CD8-positive, alpha-beta memory T cell (primary cell): ENCODE results near the gene KCNQ4. TPM values are rescaled to one million over a fixed set of nuclear protein-coding genes. Genes with fewer than 3 reads are reported as not detected.

Source experiments
- CTCF ChIA-PET: fragments of 350-600 bp; sonication (Branson Sonifier 250); formaldehyde crosslinking; loops from one replicate; lab custom pipeline; 2021; ENCODE audit warnings: antibody characterized with exemption; lab: Charles Lee
- POLR2A ChIA-PET: fragments of 350-600 bp; sonication (Branson Sonifier 250); formaldehyde crosslinking; loops from one replicate; lab custom pipeline; 2021; ENCODE audit warnings: antibody characterized with exemption; lab: Charles Lee
- DNase-seq, 5 donors: peaks; one replicate each; pipeline versions ENCODE4 v3.0.0 to v3.0.0-alpha.2; 2020 to 2022; ENCODE audit warnings: mixed read lengths in 1 of 5
- H3K27ac ChIP-seq: one replicate; pipeline ENCODE4 v1.7.0; 2013; ENCODE audit warnings: low read depth, mild to moderate bottlenecking, low read length, moderate library complexity
- H3K27me3 ChIP-seq: 2 replicates; pipeline ENCODE4 v1.7.0; 2013; ENCODE audit warnings: low read length, mild to moderate bottlenecking; ENCODE audit not compliant: insufficient read depth, poor library complexity, severe bottlenecking
- H3K36me3 ChIP-seq: 2 replicates; pipeline ENCODE4 v1.7.0; 2013; ENCODE audit warnings: mild to moderate bottlenecking, low read length, moderate library complexity; ENCODE audit not compliant: insufficient read depth
- H3K4me1 ChIP-seq: 2 replicates; pipeline ENCODE4 v1.7.0; 2013; ENCODE audit warnings: mild to moderate bottlenecking, low read length, moderate library complexity; ENCODE audit not compliant: insufficient read depth
- H3K4me3 ChIP-seq: 2 replicates; pipeline ENCODE4 v1.7.0; 2013; ENCODE audit warnings: mild to moderate bottlenecking, low read length
- H3K9me3 ChIP-seq: 2 replicates; pipeline ENCODE4 v1.7.0; 2013; ENCODE audit warnings: mild to moderate bottlenecking, low read length
- H3K27ac Mint-ChIP-seq, 8 donors: one replicate each; pipeline ENCODE4 v1.8.0; 2020 to 2021; ENCODE audit warnings: mixed read lengths in 8 of 8, mild to moderate bottlenecking in 6 of 8, inconsistent platforms in 3 of 8, moderate library complexity in 3 of 8
- H3K27me3 Mint-ChIP-seq, 2 donors: one replicate each; pipeline ENCODE4 v1.8.0; 2020 to 2021; ENCODE audit warnings: mixed read lengths in 2 of 2, mild to moderate bottlenecking in 1 of 2, moderate library complexity in 1 of 2
- H3K36me3 Mint-ChIP-seq, 3 donors: one replicate each; pipeline ENCODE4 v1.8.0; 2020 to 2021; ENCODE audit warnings: mixed read lengths in 3 of 3, inconsistent platforms in 1 of 3, mild to moderate bottlenecking in 1 of 3
- H3K4me1 Mint-ChIP-seq, 3 donors: one replicate each; pipeline ENCODE4 v1.8.0; 2020 to 2021; ENCODE audit warnings: mixed read lengths in 3 of 3, inconsistent platforms in 1 of 3, mild to moderate bottlenecking in 1 of 3
- H3K4me3 Mint-ChIP-seq, 7 donors: one replicate each; pipeline ENCODE4 v1.8.0; 2020 to 2021; ENCODE audit warnings: mixed read lengths in 7 of 7, mild to moderate bottlenecking in 6 of 7, moderate library complexity in 4 of 7, inconsistent platforms in 2 of 7
- H3K9me3 Mint-ChIP-seq, 5 donors: one replicate each; pipeline ENCODE4 v1.8.0; 2020 to 2022; ENCODE audit warnings: mixed read lengths in 5 of 5, mild to moderate bottlenecking in 3 of 5, moderate library complexity in 2 of 5, inconsistent platforms in 1 of 5
- polyA plus RNA-seq: library from polyadenylated mRNA; unstranded; fragments of 300-500 nt; fragmentation: Illumina TruSeq; gene quantifications from one replicate; pipeline ENCODE4 v1.2.3, GENCODE V29; 2021
- total RNA-seq, 2 experiments: library from RNA; stranded (reverse); gene quantifications; one replicate each; pipeline ENCODE4 v1.2.3, GENCODE V29; 2021

KCNQ4 gene
- total and polyA plus RNA-seq, 3 experiments from 2014 or later, result 0.09 to 0.16 TPM; not detected in 1

DNA sequence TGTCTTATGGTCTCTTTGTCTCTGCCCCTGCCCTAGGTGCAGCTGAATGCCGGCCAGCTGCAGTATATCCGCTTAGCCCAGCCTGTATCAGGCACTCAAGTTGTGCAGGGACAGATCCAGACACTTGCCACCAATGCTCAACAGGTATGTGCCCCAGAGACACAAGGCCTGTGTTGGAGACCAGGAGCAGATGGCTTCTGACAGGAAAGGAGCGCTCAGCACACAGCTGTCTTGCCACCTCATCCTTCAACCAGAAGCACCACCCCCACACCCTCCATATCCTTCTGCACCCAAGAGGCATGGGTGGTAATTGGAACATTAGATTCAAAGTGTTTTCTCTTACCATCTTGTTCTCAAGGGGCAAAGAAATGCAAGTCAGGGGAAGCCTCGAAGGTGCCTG lies 17.0 kb upstream of the KCNQ4 start:
- ChIA-PET CTCF (interaction anchor here (1.3 to 3.1 kb wide), 2 partner anchors 7 to 83 kb away, joined by 4 to 10 read pairs; no protein-coding TSS in a partner anchor), POLR2A (no interaction called here)
- peaks cover 0 to 94% (median 22%) of the 10 kb centered on the region in 3 donors for H3K36me3 Mint-ChIP-seq
- H3K9me3 ChIP-seq, result no peaks in the 10 kb centered on the region
- peaks cover 27% of the 10 kb centered on the region for H3K4me1 ChIP-seq
- H3K27me3 ChIP-seq, result no peaks in the 10 kb centered on the region
- no peak overlapping the region for H3K4me3 ChIP-seq
- peaks cover 18 to 28% (median 27%) of the 10 kb centered on the region in 3 donors for H3K4me1 Mint-ChIP-seq
- no peak overlapping the region for H3K27ac ChIP-seq
- no peak overlapping the region for H3K4me3 Mint-ChIP-seq
- H3K9me3 Mint-ChIP-seq, result no peaks in the 10 kb centered on the region
- H3K36me3 ChIP-seq, result peaks cover 46% of the 10 kb centered on the region
- DNase-seq, result no peak
- no peaks in the 10 kb centered on the region for H3K27me3 Mint-ChIP-seq
- peak overlapping the region in 1 of 8 donors; percentile 23 for H3K27ac Mint-ChIP-seq

DNA sequence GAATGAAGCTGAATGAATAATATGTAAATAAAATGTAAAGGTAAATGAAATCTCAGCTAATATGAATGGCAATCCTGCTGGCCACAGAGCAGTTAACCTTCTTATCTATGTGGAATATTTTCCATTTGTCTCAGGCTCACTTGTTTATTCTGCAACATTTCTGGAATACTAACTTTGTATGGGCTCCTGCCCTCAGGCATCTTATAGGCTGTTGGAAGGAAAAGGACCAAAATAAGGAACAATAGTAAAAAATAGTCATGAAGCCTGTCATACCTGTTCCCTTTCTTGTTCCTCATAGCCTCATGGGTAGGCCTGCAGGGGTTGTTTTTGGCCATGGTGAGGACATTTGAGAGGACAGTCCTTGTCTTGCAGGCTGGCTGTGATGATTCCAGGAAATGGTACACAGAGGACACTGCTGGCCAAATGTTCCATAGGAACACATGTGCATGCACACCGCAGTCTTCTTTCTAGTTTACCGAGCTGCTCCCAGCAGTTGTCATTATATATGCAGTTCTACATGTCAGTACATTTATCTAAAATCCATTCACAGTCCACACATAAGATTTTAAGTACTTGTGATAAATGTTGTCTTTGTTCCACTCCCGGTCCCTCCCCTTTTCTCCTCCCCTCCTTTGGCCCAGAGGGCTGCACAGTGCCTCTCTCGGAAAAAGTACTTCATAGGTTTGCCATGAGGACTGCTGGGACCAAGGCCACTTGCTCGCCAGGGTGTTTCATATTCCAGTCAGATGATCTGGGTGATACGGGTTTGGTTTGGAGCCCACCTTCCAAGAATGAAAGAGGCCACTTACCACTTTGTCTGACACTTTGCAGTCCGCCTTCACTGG lies 15.2 kb upstream of the KCNQ4 start:
- Histone ChIP-seq H3K36me3 (peaks cover 41% of the 10 kb centered on the region), H3K9me3 (no peaks in the 10 kb centered on the region), H3K27me3 (no peaks in the 10 kb centered on the region), H3K4me1 (peaks cover 17% of the 10 kb centered on the region), H3K27ac (no peak overlapping the region), H3K4me3 (no peak overlapping the region)
- Mint-ChIP-seq H3K9me3 (no peaks in the 10 kb centered on the region), H3K36me3 (peaks cover 0 to 91% (median 23%) of the 10 kb centered on the region in 3 donors), H3K27ac (peak overlapping the region in 2 of 8 donors; percentile 42 to 85), H3K27me3 (no peaks in the 10 kb centered on the region), H3K4me1 (peaks cover 13 to 16% (median 14%) of the 10 kb centered on the region in 3 donors), H3K4me3 (no peak overlapping the region)
- no peak for DNase-seq
- CTCF ChIA-PET, result interaction anchor here (1.3 kb wide), 1 partner anchor 82 kb away, joined by 4 read pairs; no protein-coding TSS in a partner anchor
- POLR2A ChIA-PET, result no interaction called here

DNA sequence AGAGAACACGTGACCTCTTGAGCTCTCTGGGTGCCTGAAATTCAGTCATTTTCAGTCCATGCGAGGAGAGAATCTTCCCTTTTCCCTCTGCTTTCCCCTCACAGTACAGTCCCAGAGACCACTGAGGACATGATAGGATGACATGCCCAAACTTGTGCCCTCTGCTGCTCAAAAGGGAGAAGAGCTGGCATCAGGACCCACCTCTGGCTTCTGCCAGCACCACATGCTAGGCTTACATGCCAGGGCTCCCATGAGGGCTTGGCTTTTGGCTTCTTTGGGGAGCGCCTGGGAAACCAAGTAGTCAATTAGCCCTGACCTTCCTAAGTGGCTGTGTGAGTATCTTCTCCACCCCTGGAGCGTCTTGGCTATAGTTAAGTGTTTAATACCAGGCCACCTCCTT lies 13.8 kb upstream of the KCNQ4 start:
- POLR2A ChIA-PET, result no interaction called here
- Histone ChIP-seq H3K4me1 (peaks cover 2% of the 10 kb centered on the region), H3K27ac (no peak overlapping the region), H3K36me3 (peaks cover 41% of the 10 kb centered on the region), H3K9me3 (no peaks in the 10 kb centered on the region), H3K4me3 (no peak overlapping the region), H3K27me3 (no peaks in the 10 kb centered on the region)
- CTCF ChIA-PET, result interaction anchor here (1.1 kb wide), 1 partner anchor 80 kb away, joined by 3 read pairs; no protein-coding TSS in a partner anchor
- no peaks in the 10 kb centered on the region for H3K9me3 Mint-ChIP-seq
- H3K36me3 Mint-ChIP-seq, result peaks cover 0 to 83% (median 18%) of the 10 kb centered on the region in 3 donors
- H3K4me3 Mint-ChIP-seq, result no peak overlapping the region
- no peaks in the 10 kb centered on the region for H3K27me3 Mint-ChIP-seq
- DNase-seq, result no peak
- peak overlapping the region in 3 of 8 donors; percentile 12 to 64 (median 33) for H3K27ac Mint-ChIP-seq
- peaks cover 0 to 8% (median 5%) of the 10 kb centered on the region in 3 donors for H3K4me1 Mint-ChIP-seq

DNA sequence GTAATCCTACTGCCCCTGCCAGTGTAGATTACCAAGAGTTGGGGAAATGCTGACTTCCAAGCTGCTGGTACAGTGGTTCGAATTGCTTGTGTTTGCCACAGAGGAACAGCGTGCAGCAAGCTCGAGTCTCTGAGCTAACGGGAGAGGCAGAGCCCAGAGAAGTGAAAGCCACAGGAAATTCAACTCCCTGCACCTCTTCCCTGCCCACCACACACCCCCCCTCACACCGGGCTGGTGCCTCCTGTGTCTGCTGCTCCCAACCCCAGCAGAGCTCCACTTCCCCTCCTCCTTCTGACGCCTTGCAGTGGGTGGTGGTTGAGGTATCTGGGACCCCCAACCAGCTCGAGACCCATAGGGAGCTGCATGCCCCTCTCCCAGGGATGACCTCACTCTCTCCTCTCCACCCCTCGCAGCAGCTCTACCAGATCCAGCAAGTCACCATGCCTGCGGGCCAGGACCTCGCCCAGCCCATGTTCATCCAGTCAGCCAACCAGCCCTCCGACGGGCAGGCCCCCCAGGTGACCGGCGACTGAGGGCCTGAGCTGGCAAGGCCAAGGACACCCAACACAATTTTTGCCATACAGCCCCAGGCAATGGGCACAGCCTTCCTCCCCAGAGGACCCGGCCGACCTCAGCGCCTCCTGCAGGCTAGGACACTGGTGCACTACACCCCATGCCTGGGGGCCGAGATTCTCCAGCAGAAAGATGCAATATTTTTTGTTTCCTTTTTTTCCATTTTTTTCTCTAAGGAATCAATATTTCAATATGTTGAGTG lies 13.1 kb upstream of the KCNQ4 start:
- POLR2A ChIA-PET, result no interaction called here
- Histone ChIP-seq H3K27ac (no peak overlapping the region), H3K9me3 (no peaks in the 10 kb centered on the region), H3K4me1 (no peaks in the 10 kb centered on the region), H3K4me3 (no peak overlapping the region), H3K27me3 (no peaks in the 10 kb centered on the region), H3K36me3 (peaks cover 41% of the 10 kb centered on the region)
- CTCF ChIA-PET, result interaction anchor here (1.1 to 2.5 kb wide), 4 partner anchors 78 to 102 kb away, joined by 3 to 16 read pairs (median 4); partner anchors contain the start of gene NFYC
- Mint-ChIP-seq H3K27me3 (no peaks in the 10 kb centered on the region), H3K4me1 (peaks cover 0 to 6% (median 3%) of the 10 kb centered on the region in 3 donors), H3K4me3 (peak overlapping the region in 1 of 7 donors; percentile 23), H3K9me3 (no peaks in the 10 kb centered on the region), H3K27ac (peak overlapping the region in 3 of 8 donors; percentile 18 to 38 (median 24)), H3K36me3 (peaks cover 0 to 81% (median 15%) of the 10 kb centered on the region in 3 donors)
- DNase-seq, result no peak

DNA sequence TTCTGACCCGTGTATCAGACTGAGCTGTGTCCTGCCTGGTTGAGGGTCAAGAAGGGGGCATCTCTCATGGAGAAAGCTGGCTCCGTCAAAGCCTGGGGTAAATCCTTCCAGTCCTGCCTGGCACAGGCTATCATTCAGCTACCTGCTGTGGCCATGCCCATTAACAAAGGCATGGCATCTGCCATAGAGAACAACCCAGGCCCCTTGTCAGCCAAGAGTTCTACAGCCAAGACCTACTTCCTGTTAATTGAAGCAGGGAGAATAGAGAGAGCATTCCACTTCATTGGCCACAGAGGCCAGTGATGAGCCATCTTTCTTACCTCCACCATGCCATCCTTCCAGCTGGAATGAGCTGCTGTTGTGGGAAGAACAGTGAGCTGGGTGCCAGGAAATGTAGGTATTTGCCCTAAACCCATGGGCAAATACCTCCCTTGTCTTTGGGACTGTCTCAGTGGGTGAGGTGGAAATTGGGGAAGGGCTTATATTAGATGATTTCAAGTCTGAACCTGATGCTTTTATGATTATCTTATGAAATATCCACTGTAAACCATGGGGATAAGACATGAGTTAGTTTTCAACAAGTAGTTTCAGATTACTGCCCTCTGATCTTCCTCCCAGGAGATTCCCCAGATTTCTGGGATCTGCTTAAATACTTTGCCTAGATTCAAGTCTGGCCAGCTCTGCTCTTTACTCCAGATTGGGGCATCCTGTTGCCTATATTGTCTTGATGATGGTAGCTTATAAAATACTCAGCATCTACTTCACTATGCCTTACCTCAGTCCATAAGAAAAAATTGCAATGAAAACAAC lies 11.2 kb upstream of the KCNQ4 start:
- DNase-seq, result no peak
- no peak overlapping the region for H3K4me3 Mint-ChIP-seq
- H3K4me1 ChIP-seq, result no peaks in the 10 kb centered on the region
- H3K4me3 ChIP-seq, result no peak overlapping the region
- H3K36me3 Mint-ChIP-seq, result peaks cover 9 to 75% (median 12%) of the 10 kb centered on the region in 3 donors
- H3K27ac Mint-ChIP-seq, result peak overlapping the region in 4 of 8 donors; percentile 8 to 69 (median 59)
- peaks cover 0 to 6% (median 3%) of the 10 kb centered on the region in 3 donors for H3K4me1 Mint-ChIP-seq
- POLR2A ChIA-PET, result no interaction called here
- no peaks in the 10 kb centered on the region for H3K27me3 ChIP-seq
- CTCF ChIA-PET, result interaction anchor here (0.6 to 4.5 kb wide), 12 partner anchors 7 to 231 kb away, joined by 3 to 21 read pairs (median 3); no protein-coding TSS in a partner anchor
- peaks cover 25% of the 10 kb centered on the region for H3K36me3 ChIP-seq
- no peaks in the 10 kb centered on the region for H3K27me3 Mint-ChIP-seq
- H3K27ac ChIP-seq, result no peak overlapping the region
- no peaks in the 10 kb centered on the region for H3K9me3 ChIP-seq
- no peaks in the 10 kb centered on the region for H3K9me3 Mint-ChIP-seq

DNA sequence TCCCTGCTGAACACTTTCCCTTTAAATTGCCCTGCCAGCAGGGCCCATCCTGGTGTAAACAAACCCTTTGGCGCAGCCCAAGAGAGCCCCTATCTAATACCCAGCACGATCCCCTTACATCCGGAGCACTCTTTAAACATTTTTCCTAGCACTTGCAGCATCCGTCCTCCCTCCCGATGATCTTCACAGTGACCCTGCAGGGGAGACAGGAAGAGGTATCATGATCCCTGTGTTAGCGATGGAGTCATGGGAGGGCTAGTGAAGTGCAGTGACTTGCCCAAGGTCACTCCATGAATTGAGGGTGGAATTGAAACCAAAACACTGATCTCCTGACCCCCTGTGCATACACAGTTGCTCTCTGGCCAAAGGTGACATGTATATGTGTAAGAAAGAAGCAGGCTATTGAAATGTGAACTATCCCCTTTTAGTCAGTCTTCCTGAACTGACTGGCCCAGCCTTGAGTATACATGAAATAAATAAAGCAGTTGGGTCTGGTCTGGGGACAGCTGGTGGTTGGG lies 9.8 kb upstream of the KCNQ4 start:
- H3K4me1 Mint-ChIP-seq, result peaks cover 0 to 6% (median 3%) of the 10 kb centered on the region in 3 donors
- no peaks in the 10 kb centered on the region for H3K27me3 Mint-ChIP-seq
- Histone ChIP-seq H3K27me3 (no peaks in the 10 kb centered on the region), H3K4me1 (no peaks in the 10 kb centered on the region), H3K36me3 (peaks cover 14% of the 10 kb centered on the region), H3K9me3 (no peaks in the 10 kb centered on the region), H3K27ac (no peak overlapping the region), H3K4me3 (no peak overlapping the region)
- ChIA-PET POLR2A (interaction anchor here (1.9 kb wide), 1 partner anchor 76 kb away, joined by 6 read pairs; no protein-coding TSS in a partner anchor), CTCF (interaction anchor here (0.6 to 4.5 kb wide), 27 partner anchors 9 to 462 kb away, joined by 3 to 40 read pairs (median 6); partner anchors contain the start of genes CITED4 and NFYC)
- peaks cover 10 to 66% (median 14%) of the 10 kb centered on the region in 3 donors for H3K36me3 Mint-ChIP-seq
- DNase-seq, result no peak
- peak overlapping the region in 3 of 8 donors; percentile 18 to 64 (median 28) for H3K27ac Mint-ChIP-seq
- no peaks in the 10 kb centered on the region for H3K9me3 Mint-ChIP-seq
- H3K4me3 Mint-ChIP-seq, result no peak overlapping the region
